ENCODE data around the gene HEXB. TPM values are rescaled to one million over a fixed set of nuclear protein-coding genes. Genes with fewer than 3 reads are reported as not detected.

Gene HEXB
- total and polyA plus RNA-seq, 9 of the 15 experiments (the other 6 are each of a cell fraction or from before 2014, with no cell fraction given): 22.9 to 158 (median 108) TPM

GRCh38 chr5:74672215-74672877, 12.7 kb upstream of the HEXB start:
- intact Hi-C loops (cut with micrococcal nuclease): loop anchor here (10.0 kb wide), 1 partner anchor 1582 kb away; no protein-coding TSS in a partner anchor
- peaks cover 12 to 26% of the 10 kb centered on the region in 2 experiments; a peak in 4 of 5 replicates for H3K27me3 ChIP-seq (ENCODE audit: control insufficient read depth in 2 of 2, insufficient read depth in 2 of 2, low read length in 2 of 2)
- no peaks in the 10 kb centered on the region for H3K9me1 ChIP-seq (ENCODE audit: control insufficient read depth, insufficient read depth, low read length)
- no TSS peak for BruUV-seq (replicated peaks)
- no peak for ATAC-seq
- no peak overlapping the region for H3K4me2 ChIP-seq (ENCODE audit: insufficient read depth, low read length)
- H3K36me3 ChIP-seq (ENCODE audit: control insufficient read depth, insufficient read depth, low read length): no peaks in the 10 kb centered on the region
- no peak overlapping the region for H3K9ac ChIP-seq (ENCODE audit: insufficient read depth in 1 of 2, low read depth in 2 of 2, low read length in 2 of 2)
- 0% methylated on average over 5 of the region's 5 CpGs for WGBS (ENCODE audit: insufficient coverage, low coverage, missing lambda C conversion rate)
- no peak for DNase-seq (ENCODE audit: extremely low read depth in 1 of 4, low spot score in 3 of 4)
- CTCF ChIA-PET (ENCODE audit: low intra/inter-chr PET ratio): interaction anchor here (0.7 to 2.6 kb wide), 3 partner anchors 243 to 1584 kb away, joined by 3 to 12 read pairs (median 5); no protein-coding TSS in a partner anchor
- no peak overlapping the region for H3K27ac ChIP-seq (ENCODE audit: extremely low read depth, low read depth, low read length)
- in situ Hi-C loops (cut with MboI): no loop called here
- H4K20me1 ChIP-seq (replicated peaks; ENCODE audit: control insufficient read depth, insufficient read depth, low read length): no peaks in the 10 kb centered on the region
- no peak for FAIRE-seq
- H2AFZ ChIP-seq (ENCODE audit: low read depth, low read length): no peak overlapping the region
- no peak overlapping the region for H3K4me3 ChIP-seq
- H3K9me3 ChIP-seq (replicated peaks; ENCODE audit: control insufficient read depth, insufficient read depth, low read depth, low read length): no peaks in the 10 kb centered on the region
- POLR2A ChIA-PET: no interaction called here
- H3K4me1 ChIP-seq (replicated peaks in 1 of 2; ENCODE audit: control insufficient read depth in 2 of 2, insufficient read depth in 2 of 2, low read length in 2 of 2): no peaks in the 10 kb centered on the region; a peak in 1 of 5 replicates
- H3K79me2 ChIP-seq (ENCODE audit: control insufficient read depth, insufficient read depth, low read length): no peaks in the 10 kb centered on the region
- TF ChIP-seq PBX2 (CRISPR knock-in tag; IDR thresholded peaks at IDR 0.05; ENCODE audit: low read depth) (no peak), PBX2 (tag; conservative IDR thresholded peaks at IDR 0.05; ENCODE audit: low read depth) (no peak), KDM2B (CRISPR knock-in tag; IDR thresholded peaks at IDR 0.05) (no peak), TSHZ1 (CRISPR knock-in tag; IDR thresholded peaks at IDR 0.05) (no peak), ID3 (CRISPR knock-in tag; IDR thresholded peaks at IDR 0.05) (no peak), ID3 (tag; IDR thresholded peaks at IDR 0.05) (no peak)
